ENCODE data around the gene DPT. TPM values are rescaled to one million over a fixed set of nuclear protein-coding genes. Genes with fewer than 3 reads are reported as not detected.

Gene DPT
- polyA plus RNA-seq, 1 donor from 2014 or later = not detected

DNA sequence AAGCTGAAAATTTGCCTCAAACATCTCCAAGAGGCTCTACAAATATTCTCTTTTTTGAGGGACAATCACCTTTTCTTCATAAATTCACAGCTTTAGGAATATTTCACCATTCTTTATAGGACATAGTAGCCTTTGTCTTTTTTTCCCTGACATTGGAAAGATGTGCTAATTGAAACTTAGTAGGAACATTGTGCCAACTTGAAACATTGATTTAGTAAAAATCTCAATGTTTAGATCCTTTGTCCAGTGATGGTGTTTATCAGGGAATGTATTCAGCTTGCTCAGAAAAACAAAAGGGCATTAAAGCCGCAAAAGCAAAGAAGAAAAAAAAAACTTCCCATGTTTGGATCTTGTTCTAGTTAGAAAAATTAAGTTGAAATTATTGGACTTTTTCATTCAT is 52.1 kb downstream of the DPT start:
- Histone ChIP-seq H2AFZ (ENCODE audit: low read depth, low read length) (no peak overlapping the region), H3K9me3 (ENCODE audit: low read length) (no peaks in the 10 kb centered on the region), H3F3A (ENCODE audit: insufficient read depth, low read length, poor library complexity, severe bottlenecking) (no peaks in the 10 kb centered on the region), H3K27ac (ENCODE audit: low read length) (no peak overlapping the region), H3K27me3 (ENCODE audit: insufficient read depth, low read depth, low read length) (no peaks in the 10 kb centered on the region), H3K79me2 (replicated peaks; ENCODE audit: insufficient read depth, low read length) (no peaks in the 10 kb centered on the region), H3K36me3 (ENCODE audit: insufficient read depth, low read length) (no peaks in the 10 kb centered on the region), H3K4me2 (ENCODE audit: low read length) (no peak overlapping the region), H3K9ac (ENCODE audit: low read length) (no peak overlapping the region), H3K9me2 (ENCODE audit: insufficient read depth, low read length) (no peaks in the 10 kb centered on the region), H3K4me3 (ENCODE audit: low read length) (no peak overlapping the region), H4K20me1 (ENCODE audit: insufficient read depth) (no peaks in the 10 kb centered on the region)
- TF ChIP-seq TAF1 (IDR thresholded peaks at IDR 0.05; ENCODE audit: low read depth) (no peak), SMC3 (conservative IDR thresholded peaks at IDR 0.05; ENCODE audit: poor library complexity) (no peak), MXI1 (conservative IDR thresholded peaks at IDR 0.05; ENCODE audit: poor library complexity, severe bottlenecking) (no peak)
- TF ChIP-seq, protein P1, sequence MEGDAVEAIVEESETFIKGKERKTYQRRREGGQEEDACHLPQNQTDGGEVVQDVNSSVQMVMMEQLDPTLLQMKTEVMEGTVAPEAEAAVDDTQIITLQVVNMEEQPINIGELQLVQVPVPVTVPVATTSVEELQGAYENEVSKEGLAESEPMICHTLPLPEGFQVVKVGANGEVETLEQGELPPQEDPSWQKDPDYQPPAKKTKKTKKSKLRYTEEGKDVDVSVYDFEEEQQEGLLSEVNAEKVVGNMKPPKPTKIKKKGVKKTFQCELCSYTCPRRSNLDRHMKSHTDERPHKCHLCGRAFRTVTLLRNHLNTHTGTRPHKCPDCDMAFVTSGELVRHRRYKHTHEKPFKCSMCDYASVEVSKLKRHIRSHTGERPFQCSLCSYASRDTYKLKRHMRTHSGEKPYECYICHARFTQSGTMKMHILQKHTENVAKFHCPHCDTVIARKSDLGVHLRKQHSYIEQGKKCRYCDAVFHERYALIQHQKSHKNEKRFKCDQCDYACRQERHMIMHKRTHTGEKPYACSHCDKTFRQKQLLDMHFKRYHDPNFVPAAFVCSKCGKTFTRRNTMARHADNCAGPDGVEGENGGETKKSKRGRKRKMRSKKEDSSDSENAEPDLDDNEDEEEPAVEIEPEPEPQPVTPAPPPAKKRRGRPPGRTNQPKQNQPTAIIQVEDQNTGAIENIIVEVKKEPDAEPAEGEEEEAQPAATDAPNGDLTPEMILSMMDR (IDR thresholded peaks at IDR 0.05; ENCODE audit: poor library complexity, severe bottlenecking) = no peak

DNA sequence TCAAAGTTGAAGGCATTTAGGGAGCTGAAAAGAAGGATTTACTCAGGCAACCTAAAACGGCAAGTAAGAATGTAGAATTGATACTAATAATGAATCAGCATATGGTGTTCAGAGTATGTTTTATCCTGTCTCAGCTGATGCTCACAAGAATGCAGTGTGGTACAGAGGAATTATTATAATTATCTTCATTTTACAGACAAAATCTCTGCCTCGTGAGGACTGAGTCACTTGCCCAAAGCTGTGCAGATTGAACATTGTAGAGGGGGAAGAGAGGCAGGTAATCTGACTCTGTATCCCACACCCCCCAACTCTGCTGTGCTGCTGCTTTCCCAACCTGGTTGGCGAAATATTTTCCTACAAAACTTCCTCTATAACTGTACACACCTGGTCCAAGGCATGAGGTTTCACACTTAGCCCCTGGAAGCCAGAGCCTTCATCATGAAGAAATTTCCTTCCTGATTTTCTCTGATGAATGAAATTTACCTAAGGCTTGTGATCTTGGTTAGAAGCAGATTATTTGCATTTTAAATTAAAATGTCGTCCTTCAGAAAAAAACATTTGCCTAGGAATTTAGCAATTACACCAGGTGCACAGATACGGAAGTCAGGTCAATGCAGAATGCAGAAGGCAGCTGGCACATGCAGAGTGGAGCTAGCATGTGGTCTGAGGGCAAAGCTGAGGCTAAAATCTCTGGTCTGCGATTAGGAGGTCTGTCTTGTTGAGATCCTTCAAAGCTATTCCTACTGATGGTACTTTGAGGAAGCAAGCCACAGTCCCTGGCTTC is 52.8 kb downstream of the DPT start:
- Histone ChIP-seq H3K4me2 (ENCODE audit: low read length) (no peak overlapping the region), H3K9me2 (ENCODE audit: insufficient read depth, low read length) (no peaks in the 10 kb centered on the region), H3K27ac (ENCODE audit: low read length) (no peak overlapping the region), H3K27me3 (ENCODE audit: insufficient read depth, low read depth, low read length) (no peaks in the 10 kb centered on the region), H3K4me3 (ENCODE audit: low read length) (no peak overlapping the region), H2AFZ (ENCODE audit: low read depth, low read length) (no peak overlapping the region), H3K9me3 (ENCODE audit: low read length) (no peaks in the 10 kb centered on the region), H3K36me3 (ENCODE audit: insufficient read depth, low read length) (no peaks in the 10 kb centered on the region), H3K79me2 (replicated peaks; ENCODE audit: insufficient read depth, low read length) (no peaks in the 10 kb centered on the region), H3F3A (ENCODE audit: insufficient read depth, low read length, poor library complexity, severe bottlenecking) (no peaks in the 10 kb centered on the region), H4K20me1 (ENCODE audit: insufficient read depth) (no peaks in the 10 kb centered on the region), H3K9ac (ENCODE audit: low read length) (no peak overlapping the region)
- TF ChIP-seq TAF1 (IDR thresholded peaks at IDR 0.05; ENCODE audit: low read depth) = no peak

DNA sequence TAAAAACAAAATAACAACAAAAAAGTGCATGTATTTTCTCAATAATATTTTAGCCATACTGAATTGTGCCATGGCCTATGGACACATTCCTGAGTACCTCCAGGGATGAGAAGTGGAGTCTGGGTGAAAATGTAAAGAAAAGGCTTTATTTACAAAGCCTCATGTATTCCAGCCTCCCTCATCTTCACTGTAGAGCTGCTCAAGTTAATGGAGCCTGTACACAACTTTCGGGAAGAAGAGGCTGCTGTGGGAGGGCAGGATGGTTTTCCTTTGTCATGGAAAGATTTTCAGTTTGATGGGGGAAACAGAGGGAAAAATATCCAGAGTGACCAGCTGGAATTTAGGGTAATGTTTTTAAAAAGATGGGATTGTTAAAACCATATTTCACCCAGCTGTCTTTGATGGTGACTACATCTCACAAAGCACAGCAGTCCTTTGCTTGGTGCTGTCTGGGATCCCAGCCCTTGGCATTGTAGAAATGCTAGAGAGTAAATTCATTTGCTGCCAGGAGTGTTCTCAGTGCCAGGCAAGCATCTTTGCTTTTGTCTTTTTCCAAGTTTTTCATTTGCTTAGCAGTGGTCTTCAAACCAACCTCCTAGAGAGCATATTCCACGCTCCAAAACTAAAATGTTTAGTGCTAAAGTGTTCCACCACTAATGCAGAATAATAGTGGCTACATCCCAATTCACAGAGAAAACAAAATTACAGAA is 54.9 kb downstream of the DPT start:
- no peak overlapping the region for H3K27ac ChIP-seq (ENCODE audit: low read length)

More for the DNA sequence above, 54.9 kb downstream of the DPT start:
- Histone ChIP-seq H3K4me2 (ENCODE audit: low read length) (no peak overlapping the region), H3K9me2 (ENCODE audit: insufficient read depth, low read length) (no peaks in the 10 kb centered on the region), H3K36me3 (ENCODE audit: insufficient read depth, low read length) (no peaks in the 10 kb centered on the region), H3F3A (ENCODE audit: insufficient read depth, low read length, poor library complexity, severe bottlenecking) (no peaks in the 10 kb centered on the region), H3K27me3 (ENCODE audit: insufficient read depth, low read depth, low read length) (no peaks in the 10 kb centered on the region), H4K20me1 (ENCODE audit: insufficient read depth) (no peaks in the 10 kb centered on the region), H3K79me2 (replicated peaks; ENCODE audit: insufficient read depth, low read length) (no peaks in the 10 kb centered on the region), H2AFZ (ENCODE audit: low read depth, low read length) (no peak overlapping the region), H3K4me3 (ENCODE audit: low read length) (no peak overlapping the region), H3K9ac (ENCODE audit: low read length) (no peak overlapping the region), H3K9me3 (ENCODE audit: low read length) (no peaks in the 10 kb centered on the region)
- TF ChIP-seq, protein P2, sequence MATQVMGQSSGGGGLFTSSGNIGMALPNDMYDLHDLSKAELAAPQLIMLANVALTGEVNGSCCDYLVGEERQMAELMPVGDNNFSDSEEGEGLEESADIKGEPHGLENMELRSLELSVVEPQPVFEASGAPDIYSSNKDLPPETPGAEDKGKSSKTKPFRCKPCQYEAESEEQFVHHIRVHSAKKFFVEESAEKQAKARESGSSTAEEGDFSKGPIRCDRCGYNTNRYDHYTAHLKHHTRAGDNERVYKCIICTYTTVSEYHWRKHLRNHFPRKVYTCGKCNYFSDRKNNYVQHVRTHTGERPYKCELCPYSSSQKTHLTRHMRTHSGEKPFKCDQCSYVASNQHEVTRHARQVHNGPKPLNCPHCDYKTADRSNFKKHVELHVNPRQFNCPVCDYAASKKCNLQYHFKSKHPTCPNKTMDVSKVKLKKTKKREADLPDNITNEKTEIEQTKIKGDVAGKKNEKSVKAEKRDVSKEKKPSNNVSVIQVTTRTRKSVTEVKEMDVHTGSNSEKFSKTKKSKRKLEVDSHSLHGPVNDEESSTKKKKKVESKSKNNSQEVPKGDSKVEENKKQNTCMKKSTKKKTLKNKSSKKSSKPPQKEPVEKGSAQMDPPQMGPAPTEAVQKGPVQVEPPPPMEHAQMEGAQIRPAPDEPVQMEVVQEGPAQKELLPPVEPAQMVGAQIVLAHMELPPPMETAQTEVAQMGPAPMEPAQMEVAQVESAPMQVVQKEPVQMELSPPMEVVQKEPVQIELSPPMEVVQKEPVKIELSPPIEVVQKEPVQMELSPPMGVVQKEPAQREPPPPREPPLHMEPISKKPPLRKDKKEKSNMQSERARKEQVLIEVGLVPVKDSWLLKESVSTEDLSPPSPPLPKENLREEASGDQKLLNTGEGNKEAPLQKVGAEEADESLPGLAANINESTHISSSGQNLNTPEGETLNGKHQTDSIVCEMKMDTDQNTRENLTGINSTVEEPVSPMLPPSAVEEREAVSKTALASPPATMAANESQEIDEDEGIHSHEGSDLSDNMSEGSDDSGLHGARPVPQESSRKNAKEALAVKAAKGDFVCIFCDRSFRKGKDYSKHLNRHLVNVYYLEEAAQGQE (IDR thresholded peaks at IDR 0.05; ENCODE audit: borderline replicate concordance) = no peak
- TF ChIP-seq RAD21 (conservative IDR thresholded peaks at IDR 0.05) = no peak
- no peak for TF ChIP-seq EP300 (conservative IDR thresholded peaks at IDR 0.05; ENCODE audit: poor library complexity, severe bottlenecking)
- TF ChIP-seq TAF1 (IDR thresholded peaks at IDR 0.05; ENCODE audit: low read depth) = no peak
- no peak for TF ChIP-seq EZH2 (IDR thresholded peaks at IDR 0.05; ENCODE audit: borderline replicate concordance, insufficient read depth, low read length, poor library complexity, severe bottlenecking)
- no peak for TF ChIP-seq POLR2AphosphoS5 (IDR thresholded peaks at IDR 0.05)
- TF ChIP-seq, protein P1 (IDR thresholded peaks at IDR 0.05; ENCODE audit: poor library complexity, severe bottlenecking) = no peak
- no peak for TF ChIP-seq MXI1 (conservative IDR thresholded peaks at IDR 0.05; ENCODE audit: poor library complexity, severe bottlenecking)
- no peak for TF ChIP-seq SMC3 (conservative IDR thresholded peaks at IDR 0.05; ENCODE audit: poor library complexity)

All from neural cell (in vitro differentiated cells).